ENCODE measurements around the gene KIDINS220. TPM values are rescaled to one million over a fixed set of nuclear protein-coding genes. Genes with fewer than 3 reads are reported as not detected.

The KIDINS220 gene
- total and polyA plus RNA-seq, 2 donors (not counting 1 experiment from before 2014, with no cell fraction given) = 58.0 to 110 TPM

- H3K4me1 ChIP-seq (ENCODE audit: control insufficient read depth, extremely low read depth, insufficient read depth, low read length) = no peaks in the 10 kb centered on the region
- no peaks in the 10 kb centered on the region for H3K27me3 ChIP-seq (ENCODE audit: control insufficient read depth, insufficient read depth, low read length)
- H3K27ac ChIP-seq (ENCODE audit: insufficient read depth, low read length) = no peak overlapping the region
- H3K4me2 ChIP-seq (ENCODE audit: extremely low read depth, insufficient read depth, low read length) = no peak overlapping the region
- no peaks in the 10 kb centered on the region for H3K9me3 ChIP-seq (ENCODE audit: control insufficient read depth, insufficient read depth, low read depth, low read length)
- DNase-seq (ENCODE audit: low read depth in 2 of 2) = no peak
- peaks cover 5% of the 10 kb centered on the region for H3K36me3 ChIP-seq (ENCODE audit: control insufficient read depth, insufficient read depth, low read length)
- TF ChIP-seq CTCF (conservative IDR thresholded peaks at IDR 0.05 in 1 of 2, IDR thresholded peaks at IDR 0.05 in 1 of 2; ENCODE audit: low read depth in 1 of 2, low read length in 2 of 2) = no peak
- no peak for TF ChIP-seq EZH2 (IDR thresholded peaks at IDR 0.05; ENCODE audit: low read length, missing control alignments)
- no peak overlapping the region for H2AFZ ChIP-seq (ENCODE audit: low read length)
- no peaks in the 10 kb centered on the region for H3K79me2 ChIP-seq (ENCODE audit: control insufficient read depth, insufficient read depth, low read length)
- no peaks in the 10 kb centered on the region for H4K20me1 ChIP-seq (ENCODE audit: control insufficient read depth, extremely low read depth, insufficient read depth, low read length)
- H3K9ac ChIP-seq (ENCODE audit: insufficient read depth, low read length) = no peak overlapping the region
- H3K4me3 ChIP-seq (replicated peaks in 1 of 4; ENCODE audit: control extremely low read depth in 1 of 4, insufficient read depth in 1 of 4, low read depth in 3 of 4, low read length in 4 of 4) = no peak overlapping the region
Observed at GRCh38 chr2:8800218-8800617, 37.2 kb downstream of the KIDINS220 start.

- Histone ChIP-seq H3K36me3 (ENCODE audit: control insufficient read depth, insufficient read depth, low read length) (peaks cover 10% of the 10 kb centered on the region), H3K27me3 (ENCODE audit: control insufficient read depth, insufficient read depth, low read length) (no peaks in the 10 kb centered on the region), H4K20me1 (ENCODE audit: control insufficient read depth, extremely low read depth, insufficient read depth, low read length) (no peaks in the 10 kb centered on the region), H3K79me2 (ENCODE audit: control insufficient read depth, insufficient read depth, low read length) (no peaks in the 10 kb centered on the region), H3K9me3 (ENCODE audit: control insufficient read depth, insufficient read depth, low read depth, low read length) (no peaks in the 10 kb centered on the region), H3K4me3 (replicated peaks in 1 of 4; ENCODE audit: control extremely low read depth in 1 of 4, insufficient read depth in 1 of 4, low read depth in 3 of 4, low read length in 4 of 4) (no peak overlapping the region), H2AFZ (ENCODE audit: low read length) (no peak overlapping the region), H3K9ac (ENCODE audit: insufficient read depth, low read length) (no peak overlapping the region), H3K27ac (ENCODE audit: insufficient read depth, low read length) (no peak overlapping the region), H3K4me2 (ENCODE audit: extremely low read depth, insufficient read depth, low read length) (no peak overlapping the region), H3K4me1 (ENCODE audit: control insufficient read depth, extremely low read depth, insufficient read depth, low read length) (no peaks in the 10 kb centered on the region)
- no peak for TF ChIP-seq EZH2 (IDR thresholded peaks at IDR 0.05; ENCODE audit: low read length, missing control alignments)
- TF ChIP-seq CTCF (conservative IDR thresholded peaks at IDR 0.05 in 1 of 2, IDR thresholded peaks at IDR 0.05 in 1 of 2; ENCODE audit: low read depth in 1 of 2, low read length in 2 of 2) = no peak
- peak in 1 of 2 donors; percentile 11 for DNase-seq (ENCODE audit: low read depth in 2 of 2)
Observed at GRCh38 chr2:8799004-8799403, 38.4 kb downstream of the KIDINS220 start.

- H3K27me3 ChIP-seq (ENCODE audit: control insufficient read depth, insufficient read depth, low read length) = no peaks in the 10 kb centered on the region
- H4K20me1 ChIP-seq (ENCODE audit: control insufficient read depth, extremely low read depth, insufficient read depth, low read length) = no peaks in the 10 kb centered on the region
- no peak overlapping the region for H3K4me3 ChIP-seq (replicated peaks in 1 of 4; ENCODE audit: control extremely low read depth in 1 of 4, insufficient read depth in 1 of 4, low read depth in 3 of 4, low read length in 4 of 4)
- H3K9ac ChIP-seq (ENCODE audit: insufficient read depth, low read length) = no peak overlapping the region
- H3K4me2 ChIP-seq (ENCODE audit: extremely low read depth, insufficient read depth, low read length) = no peak overlapping the region
- no peaks in the 10 kb centered on the region for H3K4me1 ChIP-seq (ENCODE audit: control insufficient read depth, extremely low read depth, insufficient read depth, low read length)
- no peak for DNase-seq (ENCODE audit: low read depth in 2 of 2)
- TF ChIP-seq EZH2 (IDR thresholded peaks at IDR 0.05; ENCODE audit: low read length, missing control alignments) = no peak
- no peaks in the 10 kb centered on the region for H3K79me2 ChIP-seq (ENCODE audit: control insufficient read depth, insufficient read depth, low read length)
- H2AFZ ChIP-seq (ENCODE audit: low read length) = no peak overlapping the region
- H3K36me3 ChIP-seq (ENCODE audit: control insufficient read depth, insufficient read depth, low read length) = peaks cover 10% of the 10 kb centered on the region
- H3K27ac ChIP-seq (ENCODE audit: insufficient read depth, low read length) = no peak overlapping the region
- no peaks in the 10 kb centered on the region for H3K9me3 ChIP-seq (ENCODE audit: control insufficient read depth, insufficient read depth, low read depth, low read length)
Observed at GRCh38 chr2:8798393-8798792, 39.0 kb downstream of the KIDINS220 start.
